HCT116 (cell line): Measurements from ENCODE around the gene TMEM203. TPM values are rescaled to one million over a fixed set of nuclear protein-coding genes. Genes with fewer than 3 reads are reported as not detected.

Source experiments
- ATAC-seq: fragments of 200-7000 bp; cut with Tn5 transposase; 2 replicates; pipeline ENCODE4 v1.9.1; 2020; ENCODE audit warnings: mild to moderate bottlenecking, moderate library complexity
- BruUV-seq: library from RNA; stranded (reverse); fragments of 400-500 nt; replicated peaks from 2 replicates; lab custom pipeline; 2021; lab: Mats Ljungman, UMichigan
- CTCF ChIA-PET: fragments of 300-600 bp; sonication (Branson Sonifier 250); formaldehyde crosslinking; loops from one replicate; lab custom pipeline; 2021; ENCODE audit warnings: antibody characterized with exemption; lab: Charles Lee
- POLR2A ChIA-PET: fragments of 300-600, 350-600 bp; sonication (Branson Sonifier 250); formaldehyde crosslinking; loops from one replicate; lab custom pipeline; 2021; ENCODE audit warnings: antibody characterized with exemption; lab: Charles Lee
- RAD21 ChIA-PET, 2 experiments: fragments of 300-600 bp; sonication (Branson Sonifier 250); formaldehyde crosslinking; loops; one replicate each; lab custom pipeline; 2023; ENCODE audit warnings: low total read pairs in 2 of 2; ENCODE audit not compliant: uncharacterized antibody in 2 of 2, unreplicated experiment in 2 of 2, low non-redundant PET in 1 of 2; lab: Charles Lee
- DNase-seq: peaks from one replicate; pipeline ENCODE4 v3.0.0-alpha.2; 2010; ENCODE audit warnings: low read depth, low spot score
- H2AFZ ChIP-seq: fragments of 200-600 bp; shearing (Covaris generic), sonication (generic); 2 replicates; pipeline ENCODE4 v1.6.1; 2017; ENCODE audit warnings: low read depth, mixed run types, mixed read lengths, antibody characterized with exemption, low read length; ENCODE audit not compliant: poor library complexity, severe bottlenecking
- H3K27ac ChIP-seq: 2 replicates; pipeline ENCODE4 v1.5.1; 2012; ENCODE audit warnings: low read depth, low read length
- H3K27me3 ChIP-seq: fragments of 200-600 bp; sonication (generic); 2 replicates; pipeline ENCODE4 v1.6.1; 2016; ENCODE audit warnings: mixed run types, low read length, mixed read lengths; ENCODE audit not compliant: insufficient read depth
- H3K36me3 ChIP-seq, 2 experiments: fragments of 200-500 bp in 1 of 2; fragments of 200-600 bp in 1 of 2; sonication (Bioruptor generic) in 1 of 2; sonication (generic) in 1 of 2; 2 replicates each; pipeline versions ENCODE4 v1.5.1 to v1.6.1; 2014 to 2016; ENCODE audit warnings: low read length in 2 of 2, inconsistent platforms in 1 of 2, mixed read lengths in 1 of 2, mixed run types in 1 of 2; ENCODE audit not compliant: insufficient read depth in 2 of 2, control insufficient read depth in 1 of 2
- H3K4me1 ChIP-seq, 2 experiments: fragments of 200-600 bp in 1 of 2; sonication (generic) in 1 of 2; 2 replicates each; pipeline versions ENCODE4 v1.5.1 to v1.6.1; 2012 to 2017; ENCODE audit warnings: low read length in 2 of 2, inconsistent platforms in 1 of 2, mild to moderate bottlenecking in 1 of 2, mixed read lengths in 1 of 2, mixed run types in 1 of 2, moderate library complexity in 1 of 2; ENCODE audit not compliant: insufficient read depth in 2 of 2, control insufficient read depth in 1 of 2
- H3K4me2 ChIP-seq: fragments of 200-600 bp; sonication (generic); 2 replicates; pipeline ENCODE4 v1.6.1; 2017; ENCODE audit warnings: mixed run types, low read length, mixed read lengths
- H3K4me3 ChIP-seq, 2 experiments: fragments of 200-600 bp in 1 of 2; sonication (generic) in 1 of 2; replicated peaks in 1 of 2; 2 replicates each; pipeline ENCODE4 v1.5.1; 2011 to 2016; ENCODE audit warnings: low read length in 2 of 2, control low read depth in 1 of 2, low read depth in 1 of 2, mild to moderate bottlenecking in 1 of 2, mixed read lengths in 1 of 2, mixed run types in 1 of 2
- H3K79me2 ChIP-seq: fragments of 200-600 bp; sonication (generic); 2 replicates; pipeline ENCODE4 v1.6.1; 2017; ENCODE audit warnings: mild to moderate bottlenecking, mixed run types, low read length, moderate library complexity, mixed read lengths; ENCODE audit not compliant: insufficient read depth
- H3K9ac ChIP-seq: fragments of 200-600 bp; sonication (generic); 2 replicates; pipeline ENCODE4 v1.6.1; 2016; ENCODE audit warnings: low read length, mixed read lengths
- H3K9me2 ChIP-seq: fragments of 200-600 bp; sonication (generic), shearing (Covaris generic); 2 replicates; pipeline ENCODE4 v1.6.1; 2017; ENCODE audit warnings: mixed run types, mild to moderate bottlenecking, moderate library complexity; ENCODE audit not compliant: insufficient read depth
- H3K9me3 ChIP-seq, 2 experiments: fragments of 200-500 bp in 1 of 2; fragments of 200-600 bp in 1 of 2; sonication (Bioruptor generic) in 1 of 2; sonication (generic) in 1 of 2; 2 replicates each; pipeline ENCODE4 v1.6.1; 2014 to 2017; ENCODE audit warnings: low read length in 2 of 2, mixed read lengths in 2 of 2, inconsistent platforms in 1 of 2, low read depth in 1 of 2, mild to moderate bottlenecking in 1 of 2, mixed run types in 1 of 2, moderate library complexity in 1 of 2; ENCODE audit not compliant: control insufficient read depth in 1 of 2, insufficient read depth in 1 of 2
- H4K20me1 ChIP-seq: fragments of 200-600 bp; sonication (generic), shearing (Covaris generic); 2 replicates; pipeline ENCODE4 v1.6.1; 2017; ENCODE audit warnings: mixed run types, mild to moderate bottlenecking, moderate library complexity; ENCODE audit not compliant: insufficient read depth
- EGR1 ChIP-seq: IDR thresholded peaks from 2 replicates; pipeline ENCODE4 v1.6.1; 2012; ENCODE audit warnings: low read depth
- ELF1 ChIP-seq: IDR thresholded peaks from 2 replicates; pipeline ENCODE4 v1.6.1; 2012; ENCODE audit warnings: low read depth, borderline replicate concordance
- EZH2phosphoT487 ChIP-seq: fragments of 200-600 bp; IDR thresholded peaks from 2 replicates; pipeline ENCODE4 v1.6.1; 2018; ENCODE audit warnings: antibody characterized with exemption, borderline replicate concordance
- POLR2A ChIP-seq: IDR thresholded peaks from 2 replicates; pipeline ENCODE4 v1.7.0; 2011; ENCODE audit warnings: borderline replicate concordance; ENCODE audit not compliant: insufficient read depth, insufficient read length; ENCODE audit errors: extremely low read depth
- POLR2AphosphoS5 ChIP-seq: IDR thresholded peaks from 2 replicates; pipeline ENCODE4 v1.6.1; 2011; ENCODE audit warnings: mild to moderate bottlenecking, low read depth, low read length, moderate library complexity
- YY1 ChIP-seq: IDR thresholded peaks from 2 replicates; pipeline ENCODE4 v1.6.1; 2011; ENCODE audit warnings: low read length, low read depth, moderate library complexity, mild to moderate bottlenecking; ENCODE audit not compliant: insufficient replicate concordance; ENCODE audit errors: extremely low read depth
- ZFX ChIP-seq: fragments of 450-650 bp; IDR thresholded peaks from 2 replicates; pipeline ENCODE4 v1.6.1; 2017
- ZNF274 ChIP-seq: fragments of 200-500 bp; sonication (Bioruptor generic); IDR thresholded peaks from 2 replicates; pipeline ENCODE4 v1.6.1; 2014; ENCODE audit warnings: mild to moderate bottlenecking, low read depth, low read length, inconsistent platforms
- intact Hi-C: fragments of 100-400 bp; cut with micrococcal nuclease; formaldehyde crosslinking; loops from 2 replicates; pipeline ENCODE4 v1.10.0; 2022
- total RNA-seq: library from RNA; stranded (reverse); gene quantifications from one replicate; pipeline ENCODE4 v1.2.1, GENCODE V29; 2021; ENCODE audit not compliant: unreplicated experiment
- TF ChIP-seq, protein P1 (sequence below): IDR thresholded peaks from 2 replicates; pipeline ENCODE4 v1.6.1; 2012
- TF ChIP-seq, protein P2 (sequence below): IDR thresholded peaks from 2 replicates; pipeline ENCODE4 v1.6.1; 2011; ENCODE audit warnings: mild to moderate bottlenecking, low read length, moderate library complexity; ENCODE audit not compliant: insufficient replicate concordance; ENCODE audit errors: extremely low read depth
- TF ChIP-seq, protein P3 (sequence below): IDR thresholded peaks from 2 replicates; pipeline ENCODE4 v1.6.1; 2012; ENCODE audit warnings: low read depth

The TMEM203 gene
- total RNA-seq, 1 experiment from 2014 or later, result 45.0 TPM

DNA sequence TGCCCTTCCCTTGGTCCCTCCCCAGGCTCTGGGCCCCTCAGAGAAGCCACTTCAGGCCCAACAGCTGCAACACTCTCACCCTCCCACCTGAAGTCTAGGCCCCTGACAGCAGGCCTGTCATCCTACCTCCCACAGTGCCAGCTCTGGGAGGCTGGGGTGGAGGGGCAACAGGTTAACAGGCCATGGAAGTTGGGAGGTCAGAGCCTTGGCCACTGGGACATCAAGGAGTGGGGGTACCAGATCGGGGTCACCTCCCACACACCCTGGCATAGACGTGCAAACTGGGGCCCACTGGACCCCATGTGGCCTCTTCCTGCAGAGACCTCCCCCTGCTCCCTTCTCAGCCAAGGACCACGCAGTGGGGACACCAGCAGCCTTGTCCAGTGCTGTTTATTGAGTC, 14.2 kb downstream of the TMEM203 start:
- no peak for ATAC-seq
- H2AFZ ChIP-seq, result no peak overlapping the region
- peaks cover 32 to 52% of the 10 kb centered on the region in 2 experiments for H3K4me1 ChIP-seq
- ChIA-PET POLR2A (no interaction called here), CTCF (no interaction called here), RAD21 (no interaction called here)
- BruUV-seq, result no TSS peak
- H3K27ac ChIP-seq, result 0 out of 2 replicates have a peak overlapping the region, but pooled peaks have one; percentile 99
- DNase-seq, result no peak
- H3K4me2 ChIP-seq, result no peak overlapping the region
- H3K36me3 ChIP-seq, result peaks cover 0 to 17% of the 10 kb centered on the region in 2 experiments; a peak in 1 of 4 replicates
- H3K9me2 ChIP-seq, result no peaks in the 10 kb centered on the region
- TF ChIP-seq, protein P1, sequence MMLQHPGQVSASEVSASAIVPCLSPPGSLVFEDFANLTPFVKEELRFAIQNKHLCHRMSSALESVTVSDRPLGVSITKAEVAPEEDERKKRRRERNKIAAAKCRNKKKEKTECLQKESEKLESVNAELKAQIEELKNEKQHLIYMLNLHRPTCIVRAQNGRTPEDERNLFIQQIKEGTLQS, result no peak
- TF ChIP-seq EGR1 (no peak), EZH2phosphoT487 (no peak), ELF1 (no peak), POLR2AphosphoS5 (no peak), ZFX (no peak), ZNF274 (no peak), YY1 (no peak), POLR2A (no peak)
- TF ChIP-seq, protein P2, sequence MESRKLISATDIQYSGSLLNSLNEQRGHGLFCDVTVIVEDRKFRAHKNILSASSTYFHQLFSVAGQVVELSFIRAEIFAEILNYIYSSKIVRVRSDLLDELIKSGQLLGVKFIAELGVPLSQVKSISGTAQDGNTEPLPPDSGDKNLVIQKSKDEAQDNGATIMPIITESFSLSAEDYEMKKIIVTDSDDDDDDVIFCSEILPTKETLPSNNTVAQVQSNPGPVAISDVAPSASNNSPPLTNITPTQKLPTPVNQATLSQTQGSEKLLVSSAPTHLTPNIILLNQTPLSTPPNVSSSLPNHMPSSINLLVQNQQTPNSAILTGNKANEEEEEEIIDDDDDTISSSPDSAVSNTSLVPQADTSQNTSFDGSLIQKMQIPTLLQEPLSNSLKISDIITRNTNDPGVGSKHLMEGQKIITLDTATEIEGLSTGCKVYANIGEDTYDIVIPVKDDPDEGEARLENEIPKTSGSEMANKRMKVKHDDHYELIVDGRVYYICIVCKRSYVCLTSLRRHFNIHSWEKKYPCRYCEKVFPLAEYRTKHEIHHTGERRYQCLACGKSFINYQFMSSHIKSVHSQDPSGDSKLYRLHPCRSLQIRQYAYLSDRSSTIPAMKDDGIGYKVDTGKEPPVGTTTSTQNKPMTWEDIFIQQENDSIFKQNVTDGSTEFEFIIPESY, result no peak
- TF ChIP-seq, protein P3, sequence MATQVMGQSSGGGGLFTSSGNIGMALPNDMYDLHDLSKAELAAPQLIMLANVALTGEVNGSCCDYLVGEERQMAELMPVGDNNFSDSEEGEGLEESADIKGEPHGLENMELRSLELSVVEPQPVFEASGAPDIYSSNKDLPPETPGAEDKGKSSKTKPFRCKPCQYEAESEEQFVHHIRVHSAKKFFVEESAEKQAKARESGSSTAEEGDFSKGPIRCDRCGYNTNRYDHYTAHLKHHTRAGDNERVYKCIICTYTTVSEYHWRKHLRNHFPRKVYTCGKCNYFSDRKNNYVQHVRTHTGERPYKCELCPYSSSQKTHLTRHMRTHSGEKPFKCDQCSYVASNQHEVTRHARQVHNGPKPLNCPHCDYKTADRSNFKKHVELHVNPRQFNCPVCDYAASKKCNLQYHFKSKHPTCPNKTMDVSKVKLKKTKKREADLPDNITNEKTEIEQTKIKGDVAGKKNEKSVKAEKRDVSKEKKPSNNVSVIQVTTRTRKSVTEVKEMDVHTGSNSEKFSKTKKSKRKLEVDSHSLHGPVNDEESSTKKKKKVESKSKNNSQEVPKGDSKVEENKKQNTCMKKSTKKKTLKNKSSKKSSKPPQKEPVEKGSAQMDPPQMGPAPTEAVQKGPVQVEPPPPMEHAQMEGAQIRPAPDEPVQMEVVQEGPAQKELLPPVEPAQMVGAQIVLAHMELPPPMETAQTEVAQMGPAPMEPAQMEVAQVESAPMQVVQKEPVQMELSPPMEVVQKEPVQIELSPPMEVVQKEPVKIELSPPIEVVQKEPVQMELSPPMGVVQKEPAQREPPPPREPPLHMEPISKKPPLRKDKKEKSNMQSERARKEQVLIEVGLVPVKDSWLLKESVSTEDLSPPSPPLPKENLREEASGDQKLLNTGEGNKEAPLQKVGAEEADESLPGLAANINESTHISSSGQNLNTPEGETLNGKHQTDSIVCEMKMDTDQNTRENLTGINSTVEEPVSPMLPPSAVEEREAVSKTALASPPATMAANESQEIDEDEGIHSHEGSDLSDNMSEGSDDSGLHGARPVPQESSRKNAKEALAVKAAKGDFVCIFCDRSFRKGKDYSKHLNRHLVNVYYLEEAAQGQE, result no peak
- H3K4me3 ChIP-seq, result no peak overlapping the region
- intact Hi-C loops, result no loop called here
- no peaks in the 10 kb centered on the region for H4K20me1 ChIP-seq
- H3K9me3 ChIP-seq, result no peaks in the 10 kb centered on the region
- no peak overlapping the region for H3K9ac ChIP-seq
- H3K27me3 ChIP-seq, result no peaks in the 10 kb centered on the region
- H3K79me2 ChIP-seq, result peaks cover 51% of the 10 kb centered on the region
